Activated CD4-positive, alpha-beta T cell treated with anti-CD3 and anti-CD28 coated beads for 36 hours (primary cell): ENCODE results near the gene PHF21B. TPM values are rescaled to one million over a fixed set of nuclear protein-coding genes. Genes with fewer than 3 reads are reported as not detected.
A peak's percentile ranks its signal among the peaks of the same experiment; 100 is the strongest.

Source experiments
- ATAC-seq: fragments of 200-7000 bp; cut with Tn5 transposase; one replicate; pipeline ENCODE4 v1.10.0; 2021; ENCODE audit warnings: mild to moderate bottlenecking, moderate library complexity
- CTCF ChIA-PET: fragments of 350-600 bp; sonication (Branson Sonifier 250); formaldehyde crosslinking; loops from one replicate; lab custom pipeline; 2021; ENCODE audit warnings: antibody characterized with exemption; lab: Charles Lee
- POLR2A ChIA-PET: fragments of 350-600 bp; sonication (Branson Sonifier 250); formaldehyde crosslinking; loops from one replicate; lab custom pipeline; 2021; ENCODE audit warnings: antibody characterized with exemption, inconsistent platforms; lab: Charles Lee
- DNase-seq: peaks from one replicate; pipeline ENCODE4 v3.0.0-alpha.2; 2020
- H3K27ac Mint-ChIP-seq: one replicate; pipeline ENCODE4 v1.8.0; 2021; ENCODE audit warnings: mixed read lengths
- H3K27me3 Mint-ChIP-seq: one replicate; pipeline ENCODE4 v1.8.0; 2021; ENCODE audit warnings: mixed read lengths
- H3K36me3 Mint-ChIP-seq: one replicate; pipeline ENCODE4 v1.8.0; 2021; ENCODE audit warnings: low read depth, mixed read lengths
- H3K4me1 Mint-ChIP-seq: one replicate; pipeline ENCODE4 v1.8.0; 2021; ENCODE audit warnings: mixed read lengths
- H3K4me3 Mint-ChIP-seq: one replicate; pipeline ENCODE4 v1.8.0; 2021; ENCODE audit warnings: mild to moderate bottlenecking, moderate library complexity, mixed read lengths
- H3K9me3 Mint-ChIP-seq: one replicate; pipeline ENCODE4 v1.8.0; 2021; ENCODE audit warnings: low read depth, mixed read lengths
- intact Hi-C, 2 experiments: fragments of 100-400 bp; cut with DNase I in 1 of 2; cut with micrococcal nuclease in 1 of 2; formaldehyde crosslinking; loops; one replicate each; pipeline versions ENCODE4 v1.14.2 to v1.15.1; 2022 to 2024; cut with DNase I, micrococcal nuclease
- total RNA-seq, 2 experiments: library from RNA; stranded (reverse); gene quantifications; one replicate each; pipeline ENCODE4 v1.2.3, GENCODE V29; 2021

The PHF21B gene
- total RNA-seq, 2 experiments from 2014 or later: not detected

DNA sequence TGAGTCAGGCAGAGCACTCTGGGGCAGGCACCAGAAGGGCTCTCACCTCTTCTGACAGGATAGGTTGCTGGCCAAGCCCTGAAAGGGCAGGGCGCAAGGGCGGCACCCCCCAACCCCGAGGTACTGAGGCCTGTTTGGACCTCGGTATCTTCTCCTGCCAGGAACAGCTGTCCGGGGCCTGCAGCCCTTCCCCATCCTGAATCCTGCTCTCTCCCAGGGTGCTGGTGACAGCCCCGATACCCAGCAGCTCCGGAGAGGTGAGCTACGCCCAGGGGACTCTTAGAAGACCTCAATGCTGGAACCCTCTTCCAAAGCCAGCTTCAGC, 79.1 kb downstream of the PHF21B start:
- CTCF ChIA-PET: no interaction called here
- ATAC-seq (no peak), DNase-seq (no peak)
- intact Hi-C loops: no loop called here
- no peaks in the 10 kb centered on the region for H3K27me3 Mint-ChIP-seq
- H3K4me1 Mint-ChIP-seq: no peaks in the 10 kb centered on the region
- POLR2A ChIA-PET: no interaction called here
- no peak overlapping the region for H3K27ac Mint-ChIP-seq
- no peaks in the 10 kb centered on the region for H3K9me3 Mint-ChIP-seq
- no peak overlapping the region for H3K4me3 Mint-ChIP-seq
- H3K36me3 Mint-ChIP-seq: no peaks in the 10 kb centered on the region

DNA sequence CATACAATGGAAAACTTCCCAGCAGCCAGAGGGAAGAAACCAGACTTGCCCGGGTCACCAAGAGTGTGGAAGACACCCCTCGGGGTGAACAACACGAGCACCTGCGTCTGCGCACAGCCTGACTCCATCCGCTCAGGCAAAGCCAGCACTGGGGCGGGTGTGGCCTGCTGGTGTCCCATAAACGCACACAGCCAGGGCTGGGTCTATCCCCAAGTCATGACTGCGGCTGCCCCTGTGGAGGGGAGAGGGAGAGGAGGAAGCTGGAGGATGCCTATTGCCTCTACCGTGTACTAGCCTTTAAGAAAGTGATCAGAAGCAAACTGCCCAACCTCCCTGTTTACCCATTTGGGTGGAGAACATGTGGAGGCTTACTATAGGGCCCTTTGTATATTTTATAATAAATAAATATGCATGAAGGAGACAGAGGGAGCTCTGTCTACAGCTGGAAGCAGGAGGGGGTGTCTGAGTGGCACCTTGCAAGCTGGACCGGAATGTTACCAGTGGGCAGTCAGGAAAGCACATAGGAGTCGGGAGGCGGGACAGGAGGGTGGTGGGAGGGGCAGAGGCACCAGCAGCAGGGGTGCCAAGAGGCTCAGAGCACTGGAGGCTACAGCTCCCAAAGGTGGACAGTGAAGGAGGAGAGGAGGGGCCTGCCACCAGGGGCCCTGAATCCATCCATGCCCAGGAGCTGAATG, 79.6 kb downstream of the PHF21B start:
- ATAC-seq (no peak), DNase-seq (no peak)
- Mint-ChIP-seq H3K4me1 (no peaks in the 10 kb centered on the region), H3K4me3 (no peak overlapping the region), H3K36me3 (no peaks in the 10 kb centered on the region), H3K27ac (no peak overlapping the region), H3K27me3 (no peaks in the 10 kb centered on the region), H3K9me3 (no peaks in the 10 kb centered on the region)
- intact Hi-C loops: no loop called here
- ChIA-PET POLR2A (no interaction called here), CTCF (no interaction called here)

DNA sequence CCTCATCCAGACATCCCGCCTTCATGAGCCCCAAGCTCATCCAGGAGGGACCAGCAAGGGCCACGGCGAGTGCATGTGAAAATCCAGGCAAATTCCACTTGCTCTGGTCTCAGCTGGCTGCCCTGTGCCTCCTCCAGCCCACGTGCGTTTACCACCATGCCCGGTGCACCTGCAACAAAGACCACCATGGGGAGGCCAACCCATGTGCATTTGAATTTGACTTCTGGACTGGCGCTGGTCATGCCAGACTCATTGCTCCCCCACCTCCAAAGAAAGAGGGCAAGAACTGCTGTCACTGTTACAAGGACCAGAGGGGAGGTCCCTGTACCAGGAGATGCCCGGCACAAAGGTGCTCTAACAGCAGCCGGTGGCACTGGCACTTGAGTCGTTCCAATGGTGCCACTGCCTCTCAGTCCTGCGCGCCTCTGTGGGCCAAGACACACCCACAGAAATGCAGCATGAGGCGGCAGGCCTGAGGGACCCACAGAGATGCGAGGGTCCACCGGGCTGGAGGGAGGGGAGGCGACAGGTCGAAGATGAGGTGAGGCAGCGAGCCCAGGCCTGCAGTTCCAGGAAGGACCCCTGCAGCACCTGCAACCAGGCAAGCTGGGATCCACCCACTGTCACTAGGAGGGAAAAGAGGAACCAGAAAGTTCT, 80.3 kb downstream of the PHF21B start:
- DNase-seq (no peak), ATAC-seq (no peak)
- CTCF ChIA-PET: no interaction called here
- Mint-ChIP-seq H3K4me1 (no peaks in the 10 kb centered on the region), H3K9me3 (no peaks in the 10 kb centered on the region), H3K27ac (no peak overlapping the region), H3K36me3 (no peaks in the 10 kb centered on the region), H3K4me3 (no peak overlapping the region), H3K27me3 (no peaks in the 10 kb centered on the region)
- POLR2A ChIA-PET: no interaction called here
- intact Hi-C loops: no loop called here

DNA sequence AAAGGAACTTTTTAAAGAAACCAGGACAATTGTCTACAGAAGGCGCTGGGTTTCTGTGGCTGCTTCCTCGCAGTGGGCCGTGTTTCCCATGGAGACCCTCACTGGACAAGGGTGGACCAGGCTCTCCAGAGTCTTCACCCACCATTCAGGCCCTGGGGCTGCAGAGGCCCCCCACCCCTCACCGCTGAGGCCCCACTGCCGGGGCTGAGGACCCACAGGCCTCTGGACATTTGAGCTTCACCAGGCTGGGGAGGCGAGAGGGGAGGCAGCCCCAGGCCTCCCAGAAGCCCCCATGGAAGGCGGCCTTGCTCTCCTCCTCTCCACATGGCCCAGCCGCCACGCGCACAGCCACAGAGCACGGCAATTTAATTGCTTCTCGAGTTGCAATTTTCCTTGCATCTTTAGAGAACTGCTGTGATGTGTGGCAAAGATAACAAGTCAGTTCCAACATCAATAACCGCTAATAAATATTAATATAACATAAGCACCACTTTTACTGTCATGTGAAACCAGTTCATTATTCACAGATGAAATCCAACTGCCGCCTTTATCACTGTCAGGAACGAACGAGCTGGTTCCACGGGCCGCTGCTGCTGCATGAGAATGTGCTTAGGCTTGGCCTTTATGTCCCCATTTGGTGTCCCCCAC, 81.0 kb downstream of the PHF21B start:
- Mint-ChIP-seq H3K4me1 (no peaks in the 10 kb centered on the region), H3K4me3 (no peak overlapping the region), H3K27ac (no peak overlapping the region), H3K9me3 (no peaks in the 10 kb centered on the region), H3K27me3 (no peaks in the 10 kb centered on the region), H3K36me3 (no peaks in the 10 kb centered on the region)
- ChIA-PET POLR2A (no interaction called here), CTCF (no interaction called here)
- DNase-seq (no peak), ATAC-seq (no peak)
- intact Hi-C loops: no loop called here

DNA sequence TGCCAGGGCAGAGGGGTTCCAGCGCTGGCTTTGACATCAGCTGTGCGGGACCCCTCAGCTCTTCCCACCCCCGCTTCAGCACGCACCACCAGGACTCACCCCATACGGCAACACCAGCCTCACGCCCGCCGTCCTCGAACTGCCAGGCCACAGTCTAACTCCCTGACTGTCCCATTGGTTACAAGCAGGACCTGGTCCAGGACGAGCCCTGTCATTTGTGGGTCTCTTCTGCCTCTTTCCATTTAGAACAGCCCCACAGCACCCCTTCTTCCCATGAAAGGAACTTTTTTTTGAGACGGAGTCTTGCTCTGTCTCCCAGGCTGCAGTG, 81.7 kb downstream of the PHF21B start:
- intact Hi-C loops: no loop called here
- H3K4me1 Mint-ChIP-seq: no peaks in the 10 kb centered on the region
- CTCF ChIA-PET: no interaction called here
- DNase-seq (no peak), ATAC-seq (no peak)
- H3K9me3 Mint-ChIP-seq: no peaks in the 10 kb centered on the region
- H3K36me3 Mint-ChIP-seq: no peaks in the 10 kb centered on the region
- H3K27me3 Mint-ChIP-seq: no peaks in the 10 kb centered on the region
- no peak overlapping the region for H3K4me3 Mint-ChIP-seq
- H3K27ac Mint-ChIP-seq: no peak overlapping the region
- POLR2A ChIA-PET: no interaction called here

DNA sequence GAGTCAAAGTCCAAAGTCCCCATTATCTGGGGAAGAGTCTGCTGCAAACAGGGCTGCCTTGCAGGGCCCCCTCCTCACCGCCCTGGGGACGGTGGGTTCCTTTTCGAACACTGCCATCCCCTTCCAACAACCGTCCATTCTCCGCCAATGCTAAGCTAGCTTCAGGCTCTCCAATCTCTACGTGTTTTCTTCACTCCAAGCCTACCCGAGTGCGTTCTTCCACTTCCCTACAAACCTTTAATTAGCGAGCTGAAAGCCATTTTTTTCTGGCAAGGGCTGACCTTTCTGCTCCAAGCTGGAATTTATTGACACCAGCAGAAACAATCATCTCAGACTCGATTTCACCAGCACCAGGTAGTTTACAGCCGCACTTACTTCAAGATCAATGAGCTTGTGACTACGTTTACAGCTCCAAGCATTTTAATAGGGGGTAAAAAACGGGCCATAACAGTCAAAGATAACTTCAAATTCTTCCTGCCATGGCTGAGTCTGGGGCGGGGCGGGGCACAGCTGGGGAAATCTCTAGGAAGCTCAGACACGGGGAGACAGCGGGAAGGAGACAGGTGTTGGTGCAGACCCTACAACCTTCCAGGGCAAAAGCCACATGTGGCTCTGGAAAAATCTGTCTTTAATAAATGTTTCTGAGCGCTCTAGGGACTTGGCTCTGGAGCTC, 82.2 kb downstream of the PHF21B start:
- ATAC-seq (no peak), DNase-seq (no peak)
- Mint-ChIP-seq H3K4me3 (no peak overlapping the region), H3K4me1 (no peaks in the 10 kb centered on the region), H3K27ac (no peak overlapping the region), H3K9me3 (no peaks in the 10 kb centered on the region), H3K27me3 (no peaks in the 10 kb centered on the region), H3K36me3 (no peaks in the 10 kb centered on the region)
- intact Hi-C loops: no loop called here
- ChIA-PET POLR2A (no interaction called here), CTCF (no interaction called here)

DNA sequence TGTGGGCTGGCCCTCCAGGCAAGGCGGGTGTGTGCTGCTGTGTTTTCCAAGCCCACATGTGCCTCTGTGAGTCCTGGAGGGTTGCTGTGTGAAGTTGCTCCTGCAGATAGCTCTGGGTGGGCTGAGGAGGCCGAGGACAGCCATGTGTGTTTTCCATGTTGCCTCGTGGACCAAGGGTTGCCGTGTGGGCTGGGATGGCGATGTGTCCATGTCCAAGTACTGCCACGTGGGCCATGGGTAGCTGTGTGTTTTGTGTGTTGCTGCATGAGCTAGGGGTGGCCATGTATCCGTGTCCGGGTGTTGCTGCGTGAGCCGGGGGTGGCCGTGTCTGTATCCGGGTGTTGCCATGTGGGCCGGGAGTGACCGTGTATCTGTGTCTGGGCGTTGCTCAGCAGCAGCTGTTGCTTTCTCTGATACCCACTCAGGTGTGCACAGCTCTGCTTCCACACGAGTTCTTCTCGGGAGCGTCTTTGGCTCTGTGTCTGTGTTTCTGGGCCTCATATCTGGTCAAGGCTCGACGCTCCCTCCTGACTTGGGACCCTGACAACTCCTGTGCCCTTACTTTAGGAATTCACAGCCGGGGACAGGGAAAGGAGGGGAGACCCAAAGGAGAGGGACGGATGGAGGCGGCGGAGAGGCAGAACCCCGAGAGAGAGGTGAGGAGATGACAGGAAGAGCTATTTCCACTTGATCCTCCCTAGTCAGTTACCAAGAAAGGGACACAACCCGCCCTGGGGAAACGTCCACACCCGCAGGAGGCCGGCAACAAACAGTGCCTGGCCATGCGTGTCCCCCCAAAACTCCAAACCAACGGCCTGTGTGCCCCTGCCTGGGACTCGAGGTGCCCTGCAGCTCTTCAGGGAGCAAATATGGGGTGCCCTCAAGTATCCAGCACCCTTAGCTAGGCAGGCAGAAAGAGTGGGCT, 83.1 kb downstream of the PHF21B start:
- no peak overlapping the region for H3K27ac Mint-ChIP-seq
- H3K27me3 Mint-ChIP-seq: no peaks in the 10 kb centered on the region
- intact Hi-C loops: no loop called here
- DNase-seq (no peak), ATAC-seq (no peak)
- no peak overlapping the region for H3K4me3 Mint-ChIP-seq
- H3K36me3 Mint-ChIP-seq: no peaks in the 10 kb centered on the region
- CTCF ChIA-PET: no interaction called here
- H3K9me3 Mint-ChIP-seq: no peaks in the 10 kb centered on the region
- POLR2A ChIA-PET: no interaction called here
- H3K4me1 Mint-ChIP-seq: no peaks in the 10 kb centered on the region

DNA sequence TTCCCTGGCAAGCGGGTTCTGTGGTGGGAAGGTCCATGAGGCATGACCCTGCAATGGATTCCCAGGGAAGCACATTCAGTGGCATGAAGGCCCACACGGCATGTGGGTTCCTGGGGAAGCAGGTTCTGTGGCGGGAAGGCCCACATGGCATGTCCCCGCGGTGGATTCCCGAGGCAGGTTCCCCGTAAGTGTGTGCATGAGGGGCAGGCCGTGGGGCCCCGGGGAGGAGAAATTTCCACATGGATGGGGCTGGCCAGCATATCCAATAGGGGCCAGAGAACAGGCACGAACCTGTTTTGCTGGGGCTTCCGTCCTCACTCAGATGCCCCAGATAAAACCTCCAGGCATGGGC, 83.7 kb downstream of the PHF21B start:
- ATAC-seq: no peak
- Mint-ChIP-seq H3K36me3 (no peaks in the 10 kb centered on the region), H3K27ac (no peak overlapping the region), H3K9me3 (no peaks in the 10 kb centered on the region), H3K27me3 (no peaks in the 10 kb centered on the region), H3K4me3 (no peak overlapping the region), H3K4me1 (no peaks in the 10 kb centered on the region)
- POLR2A ChIA-PET: no interaction called here
- intact Hi-C loops: no loop called here
- DNase-seq: no peak
- CTCF ChIA-PET: interaction anchor here (0.7 kb wide), 1 partner anchor 30 kb away, joined by 3 read pairs; no protein-coding TSS in a partner anchor

DNA sequence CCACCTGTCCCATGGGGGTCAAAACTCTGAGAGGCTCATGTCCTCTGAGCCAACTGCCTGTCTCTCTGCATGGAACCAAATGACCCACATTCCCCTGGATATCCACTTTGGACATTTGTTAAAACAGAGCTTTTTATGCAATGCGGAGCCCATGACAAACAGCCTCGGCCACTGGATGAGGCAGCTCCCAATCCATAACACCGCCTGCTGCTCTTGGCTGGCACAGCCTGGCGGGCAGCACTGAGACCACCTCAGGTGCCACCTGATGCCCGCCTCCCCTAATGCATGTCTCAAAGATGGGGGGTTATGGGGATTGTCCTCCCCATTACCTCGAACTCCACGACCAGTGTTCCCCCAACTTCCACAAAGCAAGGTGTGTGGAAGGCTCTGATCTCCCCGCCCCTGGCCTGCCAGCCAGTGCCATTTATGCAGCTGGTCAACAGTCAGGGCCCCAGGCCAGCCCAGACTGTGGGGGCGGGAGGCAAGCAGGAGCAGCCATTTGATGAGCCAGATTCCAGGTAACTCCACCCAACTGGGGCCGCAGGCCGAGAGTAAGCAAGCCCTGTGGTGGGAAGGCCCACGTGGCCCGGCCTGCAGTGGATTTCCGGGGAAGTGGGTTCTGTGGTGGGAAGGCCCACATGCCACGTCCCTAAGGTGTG, 84.2 kb downstream of the PHF21B start:
- no peak overlapping the region for H3K4me3 Mint-ChIP-seq
- ATAC-seq: no peak
- H3K36me3 Mint-ChIP-seq: no peaks in the 10 kb centered on the region
- intact Hi-C loops: no loop called here
- H3K27me3 Mint-ChIP-seq: no peaks in the 10 kb centered on the region
- H3K4me1 Mint-ChIP-seq: no peaks in the 10 kb centered on the region
- CTCF ChIA-PET: interaction anchor here (0.7 kb wide), 1 partner anchor 29 kb away, joined by 3 read pairs; no protein-coding TSS in a partner anchor
- H3K27ac Mint-ChIP-seq: no peak overlapping the region
- no peaks in the 10 kb centered on the region for H3K9me3 Mint-ChIP-seq
- POLR2A ChIA-PET: no interaction called here
- no peak for DNase-seq

DNA sequence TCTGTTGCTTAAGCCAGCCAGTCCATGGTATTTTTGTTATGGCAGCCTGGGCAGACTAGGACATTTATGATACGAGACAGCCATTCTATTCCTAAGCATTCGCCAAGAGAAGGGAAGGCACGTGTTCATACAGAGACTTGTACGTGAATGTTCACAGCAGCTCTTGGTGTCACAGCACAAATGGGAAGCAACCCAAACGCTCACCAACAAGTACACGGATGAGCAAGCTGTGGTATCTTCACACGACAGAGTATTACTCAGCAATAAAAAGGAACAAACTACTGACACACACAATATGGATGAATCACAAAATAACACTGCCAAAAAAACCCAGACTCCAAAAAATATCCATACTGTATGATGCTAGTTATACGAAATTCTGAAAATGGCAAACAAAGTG, 85.1 kb downstream of the PHF21B start:
- Mint-ChIP-seq H3K4me1 (no peaks in the 10 kb centered on the region), H3K4me3 (no peak overlapping the region), H3K27me3 (no peaks in the 10 kb centered on the region), H3K27ac (no peak overlapping the region), H3K9me3 (no peaks in the 10 kb centered on the region), H3K36me3 (no peaks in the 10 kb centered on the region)
- ATAC-seq: peak; percentile 30
- peak; percentile 19 for DNase-seq
- CTCF ChIA-PET: no interaction called here
- intact Hi-C loops: no loop called here
- POLR2A ChIA-PET: no interaction called here

DNA sequence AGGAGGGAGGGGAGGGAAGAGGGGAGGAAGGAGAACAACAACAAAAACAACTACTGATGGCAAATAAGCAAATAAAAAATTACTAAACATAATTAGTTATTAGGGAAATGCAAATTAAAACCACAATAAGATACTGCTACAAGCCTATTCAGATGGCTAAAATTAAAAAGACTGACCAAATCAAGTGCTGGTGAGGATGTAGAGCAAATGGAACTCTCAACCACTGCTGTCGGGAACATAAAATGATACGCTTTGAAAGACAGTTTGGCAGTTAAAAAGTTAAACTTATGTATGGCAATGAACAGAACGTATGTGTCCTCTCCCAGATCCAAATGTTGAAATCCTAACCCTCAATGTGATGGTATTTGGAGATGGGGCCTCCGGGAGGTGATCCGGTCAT, 85.7 kb downstream of the PHF21B start:
- no peaks in the 10 kb centered on the region for H3K9me3 Mint-ChIP-seq
- H3K4me3 Mint-ChIP-seq: no peak overlapping the region
- no peaks in the 10 kb centered on the region for H3K36me3 Mint-ChIP-seq
- ChIA-PET POLR2A (no interaction called here), CTCF (no interaction called here)
- no peaks in the 10 kb centered on the region for H3K27me3 Mint-ChIP-seq
- intact Hi-C loops: no loop called here
- DNase-seq (no peak), ATAC-seq (no peak)
- H3K4me1 Mint-ChIP-seq: no peaks in the 10 kb centered on the region
- no peak overlapping the region for H3K27ac Mint-ChIP-seq
